ENCODE measurements around the gene GASK1A. TPM values are rescaled to one million over a fixed set of nuclear protein-coding genes. Genes with fewer than 3 reads are reported as not detected.

Gene GASK1A
- total and polyA plus RNA-seq, 10 of the 15 experiments (the other 5 are each of a cell fraction or from before 2014, with no cell fraction given) = 0.18 TPM; not detected in 9

GRCh38 chr3:43086460-43087165, 107.5 kb downstream of the GASK1A start:
- Histone ChIP-seq H3K79me2 (ENCODE audit: control insufficient read depth, insufficient read depth, low read length) (no peaks in the 10 kb centered on the region), H2AFZ (ENCODE audit: control insufficient read depth, low read depth, low read length) (no peak overlapping the region), H3K9ac (ENCODE audit: control insufficient read depth, insufficient read depth, low read length) (no peak overlapping the region), H3K36me3 (ENCODE audit: control insufficient read depth in 2 of 2, insufficient read depth in 2 of 2, low read length in 1 of 2) (no peaks in the 10 kb centered on the region), H3K4me3 (no peak overlapping the region), H3K4me1 (ENCODE audit: control insufficient read depth, insufficient read depth, low read length) (no peaks in the 10 kb centered on the region), H3K4me2 (ENCODE audit: control insufficient read depth, insufficient read depth) (no peak overlapping the region), H3K27me3 (replicated peaks in 1 of 2; ENCODE audit: control insufficient read depth in 2 of 2, insufficient read depth in 2 of 2, low read length in 1 of 2) (no peaks in the 10 kb centered on the region), H4K20me1 (ENCODE audit: control insufficient read depth, insufficient read depth) (no peaks in the 10 kb centered on the region), H3K27ac (ENCODE audit: control insufficient read depth, insufficient read depth) (no peak overlapping the region), H3K9me3 (replicated peaks; ENCODE audit: control insufficient read depth, insufficient read depth, low read length) (no peaks in the 10 kb centered on the region; the same call in 2 of the 3 replicates)
- FAIRE-seq = no peak
- TF ChIP-seq EGR1 (IDR thresholded peaks at IDR 0.05; ENCODE audit: borderline replicate concordance in 1 of 2, low read depth in 2 of 2, low read length in 2 of 2) (no peak), KDM1A (IDR thresholded peaks at IDR 0.05; ENCODE audit: borderline replicate concordance) (no peak), RAD21 (IDR thresholded peaks at IDR 0.05; ENCODE audit: insufficient read depth, low read depth, low read length) (no peak), PBX3 (IDR thresholded peaks at IDR 0.05; ENCODE audit: insufficient replicate concordance, low read depth, low read length) (no peak), IRF4 (IDR thresholded peaks at IDR 0.05; ENCODE audit: low read depth, low read length) (no peak), HDAC2 (IDR thresholded peaks at IDR 0.05) (no peak)
- SMC1A ChIA-PET (ENCODE audit: uncharacterized antibody, unreplicated experiment) = interaction anchor here (4.7 kb wide), 1 partner anchor 125 kb away, joined by 40 read pairs; no protein-coding TSS in a partner anchor
- POLR2A ChIA-PET = no interaction called here
- in situ Hi-C loops (cut with MboI) (no loop called here), intact Hi-C loops (cut with micrococcal nuclease; ENCODE audit: unreplicated experiment) (no loop called here)
- 33% methylated on average over 6 of the region's 6 CpGs for WGBS (ENCODE audit: insufficient coverage, insufficient replicate concordance, low lambda C conversion rate, missing lambda C conversion rate)
- no peak for ATAC-seq
- no TSS peak for BruUV-seq (replicated peaks)
- CTCF ChIA-PET = interaction anchor here (0.7 to 2.5 kb wide), 7 partner anchors 14 to 416 kb away, joined by 3 to 40 read pairs (median 4); no protein-coding TSS in a partner anchor
- RAD21 ChIA-PET (ENCODE audit: unreplicated experiment) = interaction anchor here (1.8 to 5.7 kb wide), 2 partner anchors 122 to 125 kb away, joined by 8 to 37 read pairs; no protein-coding TSS in a partner anchor
- DNase-seq (ENCODE audit: low read depth, low spot score) = no peak

All from GM12878 (cell line).